ENCODE measurements around the gene JPH3.
"Not testable (repeated sequence)": the region's sequence is repeated elsewhere in the genome, so short reads cannot be mapped to it uniquely, and the experiment has no call there.

JPH3 gene

DNA sequence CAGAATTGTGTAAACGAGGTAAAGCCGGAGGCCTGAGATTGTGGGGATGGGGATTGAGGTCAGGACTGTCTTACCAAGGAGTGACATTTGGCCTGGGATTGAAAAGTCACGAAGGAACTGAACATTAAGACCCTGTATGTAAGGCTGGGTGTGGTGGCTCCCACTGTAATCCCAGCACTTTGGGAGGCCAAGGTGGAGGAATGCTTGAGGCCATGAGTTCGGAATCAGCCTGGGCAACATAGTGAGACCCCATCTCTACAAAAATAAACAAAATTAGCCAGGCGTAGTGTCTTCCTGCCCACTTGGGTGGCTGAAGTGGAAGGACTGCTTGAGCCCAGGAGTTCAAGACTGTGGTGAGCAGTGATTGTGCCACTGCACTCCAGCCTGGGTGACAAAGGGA lies 75.5 kb downstream of the JPH3 start:
- in situ Hi-C loops (cut with HindIII; ENCODE audit: low sequenced_read_pairs), result no loop called here

DNA sequence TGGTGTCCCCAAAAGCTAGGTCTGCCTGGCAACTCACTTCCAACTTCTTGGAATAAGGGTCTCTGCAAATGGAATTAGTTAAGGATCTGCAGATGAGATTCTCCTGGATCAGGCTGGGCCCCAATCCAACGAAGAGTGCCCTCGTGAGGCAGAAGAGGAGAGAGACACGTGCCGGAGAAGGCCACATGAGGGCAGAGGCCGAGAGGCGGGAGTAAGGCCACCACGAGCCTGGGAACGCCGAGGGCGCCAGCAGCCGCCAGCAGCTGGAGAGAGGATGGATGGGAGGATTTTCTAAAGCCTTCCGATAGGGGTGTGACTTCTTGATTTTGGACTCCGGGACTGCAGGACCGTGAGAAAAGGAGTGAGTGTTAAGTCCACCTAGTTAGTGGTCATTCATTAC lies 76.3 kb downstream of the JPH3 start:
- in situ Hi-C loops (cut with HindIII; ENCODE audit: low sequenced_read_pairs), result no loop called here

DNA sequence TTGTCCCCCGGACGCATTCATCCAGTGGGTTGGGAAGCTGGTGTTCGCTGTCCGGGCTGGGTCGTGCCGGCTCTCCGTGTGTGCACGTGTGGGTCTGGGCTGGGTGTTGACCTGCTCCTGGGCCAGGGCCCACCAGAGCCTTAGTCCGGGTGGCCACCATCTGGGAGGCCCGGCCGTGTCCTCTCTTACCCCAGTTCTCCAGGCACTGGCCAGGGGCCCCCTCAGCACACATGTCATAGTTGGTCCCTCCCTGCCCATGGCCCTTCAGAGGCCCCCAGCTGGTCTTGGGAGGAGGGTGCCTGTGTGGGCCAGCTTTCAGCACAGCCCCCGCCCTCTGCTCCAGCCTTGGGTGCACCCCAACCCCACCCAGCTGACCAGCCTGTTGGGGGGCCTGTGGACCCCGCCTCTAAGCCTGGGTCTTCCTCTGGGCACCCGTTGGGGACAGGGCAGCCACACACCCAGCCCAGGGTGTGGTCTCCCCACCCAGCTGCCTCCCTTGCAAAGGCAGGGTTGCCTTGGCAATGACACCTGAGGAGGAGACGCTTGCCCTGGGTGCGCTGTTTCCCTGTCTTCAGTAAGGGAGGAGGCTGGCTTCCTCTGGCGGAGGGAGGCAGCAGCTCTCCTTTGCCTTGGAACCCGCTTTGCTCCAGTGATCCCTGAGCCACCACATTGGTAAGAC lies 77.4 kb downstream of the JPH3 start:
- in situ Hi-C loops (cut with HindIII; ENCODE audit: low sequenced_read_pairs), result no loop called here

DNA sequence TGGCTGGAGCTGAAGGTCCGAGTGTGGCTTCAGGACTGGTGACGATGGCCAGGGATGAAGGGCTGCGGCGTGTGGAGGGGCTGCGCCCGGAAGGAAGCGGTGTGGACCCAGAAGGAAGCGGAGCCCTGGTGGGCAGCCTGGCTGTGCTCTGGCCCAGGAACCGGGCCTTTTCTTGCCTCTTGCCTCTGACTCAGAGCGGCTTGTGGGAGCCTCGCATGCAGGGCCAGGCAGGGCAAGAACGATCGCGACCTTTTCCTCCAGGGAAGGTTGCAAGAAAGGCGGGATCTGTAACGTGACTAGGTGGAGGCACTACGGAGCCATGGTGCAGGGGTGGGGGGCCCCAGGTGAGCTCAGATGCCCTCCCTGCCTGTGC lies 78.0 kb downstream of the JPH3 start:
- in situ Hi-C loops (cut with HindIII; ENCODE audit: low sequenced_read_pairs), result no loop called here

DNA sequence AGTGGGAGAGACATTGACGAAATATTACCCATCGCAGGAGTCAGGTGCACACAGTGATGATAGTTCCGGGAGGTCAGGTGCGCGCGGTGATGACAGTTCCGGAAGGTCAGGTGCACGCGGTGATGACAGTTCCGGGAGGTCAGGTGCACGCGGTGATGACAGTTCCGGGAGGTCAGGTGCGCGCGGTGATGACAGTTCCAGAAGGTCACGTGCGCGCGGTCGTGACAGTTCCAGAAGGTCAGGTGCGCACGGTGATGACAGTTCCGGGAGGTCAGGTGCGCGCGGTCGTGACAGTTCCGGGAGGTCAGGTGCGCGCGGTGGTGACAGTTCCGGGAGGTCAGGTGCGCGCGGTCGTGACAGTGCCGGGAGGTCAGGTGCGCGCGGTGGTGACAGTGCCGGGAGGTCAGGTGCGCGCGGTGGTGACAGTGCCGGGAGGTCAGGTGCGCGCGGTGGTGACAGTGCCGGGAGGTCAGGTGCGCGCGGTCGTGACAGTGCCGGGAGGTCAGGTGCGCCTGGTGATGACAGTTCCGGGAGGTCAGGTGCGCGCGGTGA lies 78.8 kb downstream of the JPH3 start:
- in situ Hi-C loops (cut with HindIII; ENCODE audit: low sequenced_read_pairs), result not testable (repeated sequence)

DNA sequence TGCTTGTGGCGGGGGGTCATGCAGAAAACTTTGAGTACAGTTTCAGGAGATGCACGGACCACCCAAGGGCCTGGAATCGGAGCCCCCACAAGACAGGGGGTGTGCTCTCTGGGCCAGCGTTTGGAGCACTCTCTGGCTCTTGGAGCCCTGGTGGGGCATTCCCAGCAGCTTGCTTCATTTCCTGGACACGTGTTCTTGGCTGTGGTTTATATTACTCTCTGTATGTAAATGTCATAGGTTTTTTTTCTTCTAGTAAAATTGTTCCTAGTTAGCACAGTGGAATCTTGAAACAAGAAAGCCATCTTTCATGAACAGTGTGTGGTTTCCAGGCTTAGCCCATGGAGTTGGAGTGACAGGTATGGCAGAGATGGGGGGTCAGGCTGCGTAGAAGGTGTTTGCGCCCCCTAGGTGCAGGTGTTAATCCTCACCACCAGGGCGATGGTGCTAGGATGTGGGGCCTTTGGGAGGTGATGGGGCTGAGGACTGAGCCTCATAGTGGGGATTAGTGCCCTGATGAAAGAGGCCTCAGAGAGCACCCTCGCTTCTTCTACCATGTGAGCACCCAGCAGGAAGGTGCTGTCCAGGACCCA lies 79.8 kb downstream of the JPH3 start:
- in situ Hi-C loops (cut with HindIII; ENCODE audit: low sequenced_read_pairs), result no loop called here

DNA sequence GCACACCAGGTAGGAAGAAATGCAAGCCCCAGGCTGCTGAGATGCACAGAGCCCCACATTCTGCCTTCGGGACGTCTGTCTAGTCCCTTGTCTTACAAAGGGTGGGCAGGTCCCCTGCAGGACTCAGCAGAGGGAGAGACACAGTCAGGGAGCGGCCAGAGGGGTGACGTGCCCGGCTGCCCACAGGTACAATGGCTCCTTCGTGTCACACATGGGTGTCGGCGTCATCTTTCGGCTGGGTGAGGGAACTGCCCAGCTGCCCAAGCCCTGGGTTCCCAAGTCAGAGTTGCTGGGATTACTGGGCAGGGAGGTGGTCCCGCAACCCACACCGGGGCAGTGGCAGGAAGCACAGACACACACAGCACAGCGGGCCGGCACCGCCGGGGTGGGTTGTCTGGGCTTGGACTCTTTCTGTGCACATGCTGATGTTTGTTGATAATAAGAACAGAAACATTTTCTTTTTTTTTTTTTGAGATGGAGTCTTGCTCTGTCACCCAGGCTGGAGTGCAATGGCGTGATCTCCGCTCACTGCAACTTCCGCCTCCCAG lies 80.6 kb downstream of the JPH3 start:
- in situ Hi-C loops (cut with HindIII; ENCODE audit: low sequenced_read_pairs), result no loop called here

DNA sequence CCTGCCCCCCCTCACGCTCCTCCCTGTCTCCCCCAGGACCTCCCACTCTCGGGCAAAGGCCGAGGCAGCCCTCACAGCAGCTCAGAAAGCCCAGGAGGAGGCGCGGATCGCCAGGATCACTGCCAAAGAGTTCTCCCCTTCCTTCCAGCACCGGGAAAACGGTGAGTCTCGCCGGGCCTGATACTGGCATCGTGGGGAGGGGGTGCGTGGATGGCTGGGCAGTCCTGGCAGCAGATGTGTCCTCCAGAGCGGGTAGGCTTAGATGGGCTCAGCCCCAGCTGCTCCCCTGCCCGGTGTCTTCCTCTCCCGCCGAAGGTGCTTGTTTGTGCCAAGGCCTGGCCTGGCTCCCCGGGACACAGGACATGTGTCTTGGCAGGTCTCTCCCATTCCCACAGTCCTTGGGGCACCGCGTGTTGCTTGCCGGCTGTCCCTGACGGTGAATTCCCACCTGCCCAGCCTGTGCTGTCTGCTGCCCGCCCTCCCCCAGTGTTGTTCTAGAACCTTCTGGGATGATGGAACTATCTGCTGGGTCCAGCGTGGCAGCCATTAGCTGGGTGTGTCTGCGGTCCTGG lies 81.9 kb downstream of the JPH3 start:
- in situ Hi-C loops (cut with HindIII; ENCODE audit: low sequenced_read_pairs), result no loop called here

DNA sequence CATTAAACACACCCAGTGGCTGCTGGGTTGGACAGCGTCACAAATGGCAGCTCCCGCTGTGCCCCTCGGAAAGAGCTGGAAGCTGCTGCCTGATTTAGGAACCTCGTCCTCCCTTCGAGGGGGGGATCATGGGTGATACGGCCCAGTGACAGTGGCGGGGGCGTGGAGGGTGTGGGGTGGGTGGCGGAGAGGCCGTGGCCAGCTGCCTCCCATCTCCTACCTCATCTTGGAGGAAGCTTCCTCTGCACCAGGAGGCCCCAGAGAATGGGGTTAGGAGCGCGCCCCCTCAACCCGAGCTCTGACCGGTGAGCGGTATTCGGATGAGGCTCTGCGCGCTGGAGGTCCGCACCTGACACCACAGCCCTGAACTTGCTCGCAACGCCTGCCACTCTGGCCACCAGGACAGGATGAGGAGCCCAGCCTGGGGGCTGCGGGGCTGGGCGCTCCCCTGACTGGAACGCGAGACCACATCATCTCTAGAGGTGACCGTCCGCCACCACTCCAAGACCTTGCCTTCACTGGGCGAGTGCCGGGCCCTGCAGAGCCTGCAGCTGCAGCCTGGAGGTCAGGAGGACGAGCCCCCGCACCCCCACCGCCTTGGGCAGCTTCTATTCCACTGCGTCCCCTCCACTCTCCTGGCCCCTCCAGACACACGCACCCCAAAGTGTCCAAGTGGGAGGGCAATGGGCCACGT lies 82.5 kb downstream of the JPH3 start:
- in situ Hi-C loops (cut with HindIII; ENCODE audit: low sequenced_read_pairs), result no loop called here

DNA sequence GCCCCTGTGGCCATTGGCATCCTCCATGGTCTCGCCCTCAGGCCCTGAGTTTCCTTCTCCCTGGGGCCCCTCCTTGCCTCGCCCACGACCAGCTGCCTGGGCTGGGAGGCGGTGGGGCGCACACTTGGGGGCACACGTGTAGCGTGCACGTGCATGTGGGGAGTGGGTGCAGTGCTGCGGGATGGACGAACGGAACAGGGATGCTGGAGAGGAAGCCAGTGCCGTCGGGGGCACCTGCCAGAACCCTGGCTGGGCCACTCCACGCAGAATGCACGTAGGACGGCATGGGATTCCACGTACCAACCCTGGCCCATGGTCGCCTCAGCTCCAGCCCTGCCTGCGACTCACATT lies 83.1 kb downstream of the JPH3 start:
- in situ Hi-C loops (cut with HindIII; ENCODE audit: low sequenced_read_pairs), result no loop called here

DNA sequence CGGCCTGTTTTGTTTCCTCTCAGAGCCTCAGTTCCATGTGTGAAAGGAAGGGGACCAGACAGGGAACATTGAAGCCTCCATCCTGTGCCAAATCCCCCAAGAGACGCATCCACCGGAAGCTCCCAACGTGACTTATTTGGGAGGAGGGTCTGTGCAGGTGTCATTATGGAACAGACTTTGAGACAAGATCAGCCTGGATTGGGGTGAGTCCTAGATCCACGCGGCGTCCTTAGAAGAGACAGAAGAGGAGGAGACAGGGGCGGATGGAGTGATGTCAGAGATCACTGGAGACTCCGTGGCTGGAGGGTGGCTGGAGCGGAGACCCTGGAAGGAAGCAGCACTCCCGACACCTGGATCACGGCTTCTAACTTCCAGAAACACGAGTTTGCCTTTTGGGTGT lies 83.5 kb downstream of the JPH3 start:
- in situ Hi-C loops (cut with HindIII; ENCODE audit: low sequenced_read_pairs), result no loop called here

DNA sequence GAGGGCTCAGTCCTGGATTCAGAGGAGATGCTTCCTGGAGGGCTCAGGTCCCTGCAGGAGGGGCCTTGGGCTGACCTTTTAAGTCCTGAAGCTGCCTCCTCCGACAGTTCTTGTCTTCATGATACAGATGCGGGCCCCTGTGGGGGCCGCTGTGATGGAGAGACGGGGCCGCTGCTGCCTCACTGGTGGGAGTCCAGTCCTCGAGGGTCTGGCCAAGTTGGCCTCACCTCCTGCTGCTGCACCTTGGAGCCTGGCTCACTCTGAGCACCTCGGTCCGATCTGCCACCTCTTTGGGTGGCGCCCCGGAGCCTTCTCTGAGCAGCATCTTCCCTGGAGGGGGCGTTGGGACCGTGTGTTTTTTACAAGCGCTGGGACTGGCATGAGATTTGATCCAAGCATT lies 84.4 kb downstream of the JPH3 start:
- in situ Hi-C loops (cut with HindIII; ENCODE audit: low sequenced_read_pairs), result no loop called here

DNA sequence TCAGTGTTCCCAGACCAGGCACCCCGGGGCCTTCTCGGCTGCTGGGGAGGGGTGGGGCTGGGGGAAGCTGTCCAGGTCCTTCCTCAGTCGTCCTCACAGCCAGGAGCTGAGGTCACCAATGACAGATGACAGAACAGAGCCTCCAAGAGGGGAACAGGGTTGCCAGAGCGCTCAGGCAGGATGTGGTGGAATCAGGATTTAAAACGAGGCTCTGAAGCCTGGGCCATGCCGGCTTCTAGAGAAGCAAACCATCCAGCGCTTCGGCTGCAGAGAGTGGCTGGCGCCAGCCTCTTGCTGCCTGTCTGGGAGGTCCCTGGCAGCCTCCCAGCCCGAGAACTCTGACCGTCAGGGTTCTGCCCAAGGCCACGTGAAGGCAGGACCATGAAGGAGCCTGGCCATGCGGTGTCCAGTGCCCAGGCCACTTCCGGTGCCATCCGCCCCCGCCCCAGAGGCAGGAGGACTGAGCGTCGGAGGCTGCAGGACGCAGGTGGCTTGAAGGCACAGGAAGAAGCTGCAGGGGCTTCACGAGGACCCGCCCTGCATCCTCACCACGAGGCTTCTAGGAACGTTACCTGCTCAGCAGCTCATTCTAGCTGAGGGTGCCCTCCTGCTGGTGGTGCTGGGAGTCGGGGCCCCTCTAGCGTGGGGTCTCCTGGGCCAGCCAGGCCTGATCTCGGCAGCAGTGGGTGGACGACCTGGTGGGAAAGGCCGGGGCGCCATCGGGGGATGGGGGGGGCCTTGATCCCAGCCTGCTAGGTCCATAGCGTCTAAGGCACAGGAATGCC lies 85.0 kb downstream of the JPH3 start:
- in situ Hi-C loops (cut with HindIII; ENCODE audit: low sequenced_read_pairs), result no loop called here

DNA sequence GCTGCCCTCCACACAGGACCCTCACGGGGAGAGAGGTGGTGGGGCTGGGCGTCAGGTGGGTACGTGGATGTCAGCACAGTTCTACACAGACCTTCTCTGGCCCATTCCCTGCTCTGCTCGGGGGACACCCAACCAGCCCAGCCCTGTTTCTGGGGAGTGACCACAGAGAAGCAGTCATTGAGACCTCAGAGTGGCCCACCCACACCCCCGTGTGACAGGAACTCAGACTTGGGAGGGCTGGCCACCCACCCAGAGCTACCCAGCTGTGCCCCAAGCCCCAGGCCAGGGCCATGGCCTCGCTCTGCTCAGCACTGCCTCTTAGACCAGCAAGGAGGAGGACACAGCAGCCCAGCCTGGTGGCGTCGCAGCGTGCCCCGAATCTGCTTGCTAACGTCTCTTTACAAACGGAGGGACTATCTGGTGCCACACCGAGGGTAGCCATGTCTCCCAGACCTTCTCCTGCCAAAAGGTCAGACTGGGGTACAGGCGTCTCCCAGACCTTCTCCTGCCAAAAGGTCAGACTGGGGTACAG lies 85.8 kb downstream of the JPH3 start:
- in situ Hi-C loops (cut with HindIII; ENCODE audit: low sequenced_read_pairs), result no loop called here

DNA sequence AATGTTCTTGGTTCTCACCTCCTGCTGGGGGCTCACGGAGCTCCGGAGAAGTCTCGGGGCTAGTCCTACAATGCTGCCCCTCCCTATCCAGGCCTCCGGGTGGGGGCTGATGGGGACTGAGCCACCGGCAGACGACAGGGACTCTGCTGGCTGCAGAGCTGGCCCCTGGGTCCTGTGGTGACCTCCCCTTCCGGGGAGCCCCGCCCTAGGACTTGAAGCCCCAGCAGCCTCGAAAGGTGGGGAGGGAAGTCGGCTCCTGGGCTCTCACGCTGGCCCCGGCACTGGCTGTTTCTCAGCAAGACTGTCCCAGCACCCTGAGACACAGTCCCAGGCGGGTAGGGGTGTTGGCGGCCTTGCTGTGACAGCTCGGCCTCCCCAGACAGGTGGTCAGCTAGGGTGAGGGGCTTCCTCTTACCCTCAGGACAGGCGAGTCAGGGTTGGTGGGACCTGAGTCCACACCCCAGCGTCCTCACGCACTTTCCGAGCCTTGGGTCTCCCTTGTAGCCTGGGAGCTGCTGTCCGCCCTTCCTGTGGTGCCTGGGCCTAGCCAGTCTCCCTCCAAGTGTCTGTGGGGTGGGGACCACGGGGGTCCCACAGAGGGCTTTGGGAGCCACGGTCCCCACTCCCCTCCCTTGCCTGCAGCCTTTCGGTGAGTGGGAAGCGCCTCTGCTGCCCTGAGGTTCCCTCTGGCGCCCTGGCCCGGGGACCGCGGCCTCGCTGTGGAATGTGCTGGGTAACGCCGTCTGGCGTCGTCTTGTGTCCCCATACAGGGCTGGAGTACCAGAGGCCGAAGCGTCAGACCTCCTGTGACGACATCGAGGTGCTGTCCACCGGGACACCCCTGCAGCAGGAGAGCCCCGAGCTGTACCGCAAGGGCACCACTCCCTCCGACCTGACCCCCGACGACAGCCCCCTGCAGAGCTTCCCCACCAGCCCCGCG lies 86.8 kb downstream of the JPH3 start:
- in situ Hi-C loops (cut with HindIII; ENCODE audit: low sequenced_read_pairs), result no loop called here

DNA sequence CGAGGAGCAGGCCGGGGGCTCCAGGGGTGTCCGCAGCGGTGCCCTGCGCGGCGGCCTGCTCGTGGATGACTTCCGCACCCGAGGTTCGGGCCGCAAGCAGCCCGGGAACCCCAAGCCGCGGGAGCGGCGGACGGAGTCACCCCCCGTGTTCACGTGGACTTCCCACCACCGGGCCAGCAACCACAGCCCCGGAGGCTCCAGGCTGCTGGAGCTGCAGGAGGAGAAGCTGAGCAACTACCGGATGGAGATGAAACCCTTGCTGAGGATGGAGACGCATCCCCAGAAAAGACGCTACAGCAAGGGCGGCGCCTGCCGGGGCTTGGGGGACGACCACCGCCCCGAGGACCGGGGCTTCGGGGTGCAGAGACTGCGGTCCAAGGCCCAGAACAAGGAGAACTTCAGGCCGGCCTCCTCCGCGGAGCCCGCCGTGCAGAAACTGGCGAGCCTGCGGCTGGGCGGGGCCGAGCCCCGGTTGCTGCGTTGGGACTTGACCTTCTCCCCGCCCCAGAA lies 87.7 kb downstream of the JPH3 start:
- in situ Hi-C loops (cut with HindIII; ENCODE audit: low sequenced_read_pairs), result no loop called here

DNA sequence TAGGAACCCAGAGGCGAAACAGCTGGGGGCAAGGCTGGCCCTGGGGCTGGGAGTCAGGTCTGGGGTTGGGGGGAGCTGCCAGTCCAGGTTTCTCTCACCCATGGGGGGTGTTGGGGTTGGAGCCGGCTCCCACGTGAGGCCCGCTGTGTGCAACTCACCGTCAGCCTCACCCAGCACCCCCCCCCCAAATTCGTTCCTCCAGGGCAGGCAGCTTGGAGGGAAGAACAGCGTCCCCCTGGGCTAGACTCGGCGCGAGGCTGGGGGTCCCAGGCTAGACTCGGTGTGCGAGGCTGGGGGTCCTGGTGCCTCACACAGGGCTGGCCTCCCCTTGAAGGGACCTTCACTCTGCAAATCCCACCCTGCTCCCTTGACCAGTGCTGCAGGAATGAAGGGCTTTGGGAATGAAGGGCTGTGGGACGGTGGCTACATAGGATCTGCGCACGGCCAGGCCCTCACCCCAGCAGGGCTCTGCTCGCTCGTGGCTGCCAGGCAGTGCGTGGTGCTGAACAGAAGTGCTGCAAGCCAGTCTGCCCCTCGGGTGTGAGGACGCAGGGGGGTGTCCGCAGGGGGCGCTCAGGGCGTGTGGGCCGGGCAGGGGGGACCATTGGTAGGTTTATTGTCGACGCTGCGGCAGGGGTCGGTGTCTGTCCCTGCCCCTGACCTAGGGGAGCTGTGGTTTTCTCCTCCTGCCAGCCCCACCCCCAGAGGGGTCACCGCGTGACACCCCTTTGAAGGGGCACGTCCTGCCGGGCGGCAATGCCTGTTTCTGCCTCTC lies 88.8 kb downstream of the JPH3 start:
- in situ Hi-C loops (cut with HindIII; ENCODE audit: low sequenced_read_pairs), result no loop called here

DNA sequence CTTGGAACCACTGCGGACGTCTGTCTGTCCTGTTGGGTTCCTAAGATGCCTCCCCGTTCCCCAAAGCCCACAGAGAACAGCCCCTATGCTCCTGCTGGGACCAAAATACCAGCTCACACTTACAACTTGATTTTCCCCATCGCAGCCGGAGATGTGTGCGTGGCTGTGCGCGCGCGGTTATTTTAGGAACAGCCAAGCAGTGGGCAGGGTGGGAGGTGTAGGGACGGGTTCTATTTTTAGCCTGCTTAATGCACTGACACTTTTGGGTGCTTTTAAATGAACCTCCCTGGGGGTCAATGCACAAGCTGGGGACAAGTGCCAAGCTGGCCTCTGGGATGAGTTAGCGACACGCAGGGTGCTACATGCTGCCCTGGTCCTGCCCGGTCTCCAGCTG lies 89.4 kb downstream of the JPH3 start:
- in situ Hi-C loops (cut with HindIII; ENCODE audit: low sequenced_read_pairs), result no loop called here

DNA sequence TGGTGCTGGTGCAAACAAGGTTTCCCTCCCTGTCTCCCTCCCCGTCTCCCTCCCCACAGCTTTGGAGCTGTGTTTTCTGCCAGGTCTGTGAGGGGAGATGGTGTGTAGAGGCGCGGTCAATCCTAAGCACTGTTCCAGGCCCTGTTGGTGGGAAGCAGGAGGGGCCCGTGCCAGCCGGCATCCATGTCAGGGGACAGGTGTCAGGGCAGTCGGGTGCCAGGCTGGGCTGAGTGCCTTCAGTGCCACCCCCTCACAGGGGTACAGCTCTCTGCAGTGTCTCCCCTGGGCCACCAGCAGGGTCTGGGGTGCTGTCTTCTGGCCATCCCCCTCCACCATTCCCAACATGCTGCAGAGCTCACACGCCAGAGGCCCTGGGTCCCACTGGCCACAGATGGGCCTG lies 89.9 kb downstream of the JPH3 start:
- in situ Hi-C loops (cut with HindIII; ENCODE audit: low sequenced_read_pairs), result no loop called here

Measured in DLD1 (cell line).